GM12874 (cell line): Measurements from ENCODE around the gene SHPK.

Experiments used
- TF ChIP-seq, protein P1 (sequence below): IDR thresholded peaks from 2 replicates; pipeline ENCODE4 v1.5.1; 2011; ENCODE audit warnings: low read depth, mild to moderate bottlenecking, control low read depth, low read length, moderate library complexity; ENCODE audit not compliant: insufficient read depth

Gene SHPK

DNA sequence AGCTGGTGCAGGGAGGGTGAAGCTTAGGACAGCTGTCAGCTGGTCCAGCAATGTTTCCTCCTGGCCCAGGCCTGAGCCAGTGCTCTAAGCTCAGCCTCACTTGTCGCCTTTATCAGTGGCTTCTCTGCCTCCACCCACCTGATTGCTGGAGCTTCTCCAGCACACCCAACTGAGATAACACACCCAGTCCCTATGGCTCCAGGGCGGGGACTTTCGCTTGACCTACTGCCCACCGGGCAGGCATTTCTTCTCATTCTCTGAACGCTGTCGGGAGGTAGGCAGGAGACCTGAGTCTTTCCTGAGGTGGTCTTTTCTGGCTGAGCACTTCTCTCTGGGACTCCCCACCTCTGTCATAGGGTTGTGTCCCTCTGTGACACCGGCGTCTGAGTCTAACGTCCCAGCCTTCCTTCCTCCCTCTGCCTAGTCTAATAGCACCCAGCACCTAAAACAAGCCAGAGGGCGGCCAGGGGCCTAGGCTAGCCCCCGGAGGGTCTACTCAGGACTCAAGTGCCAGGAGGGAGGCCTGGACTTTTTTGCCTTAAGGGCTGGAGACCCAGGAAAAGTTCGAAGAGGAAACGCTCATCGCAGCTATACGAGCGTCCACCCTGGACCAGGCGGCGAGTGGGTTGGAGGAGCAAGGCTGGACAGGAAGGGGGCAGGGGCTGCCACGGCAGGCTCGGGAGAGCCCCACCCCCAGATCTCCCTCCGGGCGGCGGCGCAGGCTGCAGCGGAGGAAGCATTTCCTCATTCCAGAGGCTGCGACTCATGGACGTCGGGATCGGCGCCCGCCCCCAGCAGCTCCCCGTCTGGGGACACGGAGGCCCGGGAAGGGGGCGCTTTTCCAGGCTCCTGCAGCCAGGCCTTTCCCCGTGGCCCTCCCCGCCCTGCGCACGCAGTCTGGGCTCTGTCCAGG, 31.6 kb upstream of the SHPK start:
- TF ChIP-seq, protein P1, sequence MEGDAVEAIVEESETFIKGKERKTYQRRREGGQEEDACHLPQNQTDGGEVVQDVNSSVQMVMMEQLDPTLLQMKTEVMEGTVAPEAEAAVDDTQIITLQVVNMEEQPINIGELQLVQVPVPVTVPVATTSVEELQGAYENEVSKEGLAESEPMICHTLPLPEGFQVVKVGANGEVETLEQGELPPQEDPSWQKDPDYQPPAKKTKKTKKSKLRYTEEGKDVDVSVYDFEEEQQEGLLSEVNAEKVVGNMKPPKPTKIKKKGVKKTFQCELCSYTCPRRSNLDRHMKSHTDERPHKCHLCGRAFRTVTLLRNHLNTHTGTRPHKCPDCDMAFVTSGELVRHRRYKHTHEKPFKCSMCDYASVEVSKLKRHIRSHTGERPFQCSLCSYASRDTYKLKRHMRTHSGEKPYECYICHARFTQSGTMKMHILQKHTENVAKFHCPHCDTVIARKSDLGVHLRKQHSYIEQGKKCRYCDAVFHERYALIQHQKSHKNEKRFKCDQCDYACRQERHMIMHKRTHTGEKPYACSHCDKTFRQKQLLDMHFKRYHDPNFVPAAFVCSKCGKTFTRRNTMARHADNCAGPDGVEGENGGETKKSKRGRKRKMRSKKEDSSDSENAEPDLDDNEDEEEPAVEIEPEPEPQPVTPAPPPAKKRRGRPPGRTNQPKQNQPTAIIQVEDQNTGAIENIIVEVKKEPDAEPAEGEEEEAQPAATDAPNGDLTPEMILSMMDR = no peak

DNA sequence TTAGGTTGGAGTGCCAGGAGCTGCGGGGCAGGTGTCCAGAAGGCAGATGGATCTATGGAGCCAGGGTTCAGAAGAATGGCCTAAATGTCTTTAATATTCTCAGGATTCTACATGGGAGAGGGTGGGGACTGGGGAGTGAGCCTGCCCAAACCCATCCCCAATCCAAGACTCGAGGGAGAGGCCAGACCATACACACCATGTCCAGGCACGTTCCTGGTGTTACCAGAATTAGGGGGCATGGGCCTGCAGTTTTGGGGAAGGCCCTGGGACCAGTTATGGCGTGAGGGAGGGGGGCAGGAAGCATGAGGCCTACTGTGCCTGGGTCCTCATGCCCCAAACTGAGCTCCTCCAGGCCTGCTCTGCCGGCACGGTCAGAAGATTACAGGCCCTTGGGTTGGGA, 30.5 kb upstream of the SHPK start:
- TF ChIP-seq, protein P1 = no peak

DNA sequence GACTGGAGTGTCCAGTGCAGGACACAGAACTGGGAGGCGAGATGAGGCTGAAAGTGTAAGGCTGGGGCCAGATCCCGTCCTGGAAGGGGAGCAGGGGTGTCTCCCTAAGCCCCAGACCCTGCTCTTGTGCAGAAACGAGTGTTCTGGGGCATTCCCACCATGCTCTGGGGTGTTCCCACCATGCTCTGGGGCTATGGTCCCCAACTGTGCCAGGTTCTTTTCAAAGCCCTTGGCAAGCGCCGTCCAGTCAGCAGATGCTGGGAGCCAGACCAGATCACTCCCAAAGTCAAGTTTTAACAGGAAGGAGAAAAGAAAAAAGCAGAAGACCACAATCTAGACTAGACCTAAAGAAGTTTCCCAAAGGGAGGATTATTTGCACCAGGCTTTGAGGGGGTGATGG, 29.8 kb upstream of the SHPK start:
- TF ChIP-seq, protein P1 = no peak

DNA sequence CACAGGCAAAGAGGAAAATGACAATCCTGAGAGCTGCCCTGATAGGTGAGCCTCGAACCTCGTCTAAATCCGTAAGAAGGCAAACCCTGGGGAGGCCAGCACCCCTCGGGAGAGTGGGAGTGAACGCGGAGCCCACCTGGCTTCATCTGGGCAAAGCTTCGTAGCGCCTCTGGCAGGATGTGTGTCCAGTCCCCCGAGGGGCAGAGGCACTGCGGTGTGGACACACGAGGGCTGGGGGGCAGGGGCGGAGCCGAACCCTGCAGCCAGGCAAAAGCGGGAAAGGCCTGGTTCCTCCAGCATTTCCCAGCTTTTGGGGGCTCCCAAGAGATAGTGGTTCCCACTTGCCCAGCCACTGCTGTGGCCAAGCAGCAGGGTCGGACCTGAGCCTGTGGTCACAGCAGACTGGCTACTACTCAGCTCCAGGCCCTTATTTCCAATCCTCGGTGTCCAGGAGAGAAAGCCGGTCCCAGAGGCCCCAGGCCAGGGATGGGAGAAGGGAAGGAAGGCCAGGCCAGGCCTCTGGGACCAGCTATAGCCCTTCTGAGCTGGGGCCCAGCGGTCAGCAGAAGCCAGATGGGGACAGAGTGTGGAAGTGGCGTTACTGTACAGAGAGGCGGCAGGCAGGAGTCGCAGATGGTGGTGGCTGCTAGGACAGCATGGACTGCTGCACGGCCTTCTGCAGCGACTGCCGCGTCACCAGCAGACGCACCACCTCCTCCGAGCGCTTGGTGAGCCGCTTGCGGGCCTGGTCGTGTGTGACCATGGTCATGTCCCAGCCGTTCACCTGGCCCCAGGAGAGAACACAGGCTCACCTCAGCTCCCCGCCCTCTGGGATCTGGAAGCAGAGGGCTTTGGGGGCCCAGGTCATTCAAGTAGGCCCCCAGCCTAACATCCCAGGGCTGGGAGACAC, 27.3 kb upstream of the SHPK start:
- TF ChIP-seq, protein P1 = no peak

DNA sequence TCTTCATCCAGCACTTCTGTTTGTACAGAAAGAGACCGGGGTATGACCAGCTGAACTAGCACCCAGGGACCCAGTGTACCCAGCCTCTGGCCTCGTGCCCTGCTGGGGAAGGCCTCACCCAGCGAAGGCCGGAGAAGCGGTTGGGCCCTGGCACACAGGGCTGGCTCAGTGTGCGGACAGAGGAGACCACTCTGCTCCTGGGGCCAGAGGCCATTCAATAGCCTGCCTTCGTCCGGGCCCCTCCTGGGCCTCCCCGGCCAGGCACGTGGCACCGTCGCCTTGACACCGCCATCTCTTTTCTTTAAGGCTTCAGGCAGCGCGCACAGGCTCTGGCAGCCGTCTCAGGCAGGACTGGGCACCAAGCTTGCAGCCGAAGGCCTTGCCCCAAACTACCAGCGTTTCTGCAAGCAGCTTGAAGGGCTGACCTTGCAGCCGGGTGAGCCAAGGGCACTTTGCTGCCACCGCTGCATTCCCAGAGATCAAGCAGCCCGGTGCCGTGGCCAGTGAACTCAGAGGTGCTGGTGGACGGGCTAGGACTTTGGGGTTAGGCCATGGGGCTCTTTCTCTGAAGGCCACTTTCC, 24.4 kb upstream of the SHPK start:
- TF ChIP-seq, protein P1 = no peak

DNA sequence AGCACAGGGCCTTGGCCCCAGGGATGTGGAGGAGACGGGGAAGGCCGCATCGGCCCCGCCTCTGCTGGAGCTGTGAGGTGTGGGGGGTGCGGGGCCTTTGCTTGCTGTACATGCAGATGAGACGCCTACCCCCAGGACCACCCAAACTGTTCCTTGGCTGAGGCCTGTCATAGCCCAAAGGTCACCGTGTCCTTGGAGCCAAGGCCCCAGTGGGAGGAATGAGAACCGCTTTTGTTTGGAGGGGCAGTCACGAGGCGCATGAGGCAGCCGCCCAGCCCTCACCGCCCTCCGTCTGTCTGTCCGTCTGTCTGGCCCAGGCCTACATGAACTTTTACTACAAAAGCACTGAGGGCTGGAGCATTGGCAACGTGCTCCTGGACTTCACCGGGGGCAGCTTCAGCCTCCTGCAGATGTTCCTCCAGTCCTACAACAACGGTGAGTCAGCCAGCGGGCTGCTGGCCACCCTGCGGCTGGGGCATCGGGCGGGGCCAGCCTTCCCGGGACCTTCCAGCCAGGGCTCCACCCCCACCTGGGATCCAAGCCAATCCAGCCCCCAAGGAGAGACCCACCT, 23.6 kb upstream of the SHPK start:
- TF ChIP-seq, protein P1 = no peak
